HG02943 (cell line): ENCODE data around the gene TOMT.

Experiments
- ATAC-seq: cut with Tn5 transposase; IDR thresholded peaks from one replicate; pipeline ENCODE4 v1.9.1; 2021; ENCODE audit warnings: mild to moderate bottlenecking, low read depth, moderate library complexity; ENCODE audit not compliant: unreplicated experiment

The TOMT gene

GRCh38 chr11:72085621-72086351 is 19.9 kb upstream of the TOMT start:
- ATAC-seq = no peak

GRCh38 chr11:72088076-72088808 is 17.5 kb upstream of the TOMT start:
- ATAC-seq = no peak

- ATAC-seq = no peak
These were observed 14.4 kb upstream of the TOMT start for GRCh38 chr11:72091292-72091691.

GRCh38 chr11:72098741-72099140 is 7.0 kb upstream of the TOMT start:
- no peak for ATAC-seq

GRCh38 chr11:72100009-72100408 is 5.7 kb upstream of the TOMT start:
- ATAC-seq = no peak

- ATAC-seq = no peak
These were observed 5.3 kb upstream of the TOMT start for GRCh38 chr11:72100462-72100861.

- no peak for ATAC-seq
These were observed 3.6 kb upstream of the TOMT start for GRCh38 chr11:72102162-72102561.

- ATAC-seq = no peak
These were observed 3.1 kb upstream of the TOMT start for GRCh38 chr11:72102631-72102945.

GRCh38 chr11:72102946-72103753 is 2.6 kb upstream of the TOMT start, which contains the start of gene LAMTOR1:
Gene LAMTOR1 (minus strand): TSS chr11:72103297. CDS start chr11:72103224, 73 bp downstream.
- peak; percentile 89 for ATAC-seq

- no peak for ATAC-seq
These were observed 2.0 kb upstream of the TOMT start for GRCh38 chr11:72103754-72104167.

GRCh38 chr11:72111300-72112142 is 5.8 kb downstream of the TOMT start:
- peak; percentile 4 for ATAC-seq

GRCh38 chr11:72112143-72112977 is 6.6 kb downstream of the TOMT start, which contains the start of gene ANAPC15:
Gene ANAPC15 (minus strand): TSS chr11:72112695. CDS start chr11:72111276, 1,419 bp downstream.
- ATAC-seq = peak; percentile 81

GRCh38 chr11:72112978-72113808 is 7.5 kb downstream of the TOMT start:
- ATAC-seq = no peak

GRCh38 chr11:72114570-72114969 is 8.8 kb downstream of the TOMT start:
- ATAC-seq = no peak

- no peak for ATAC-seq
These were observed 10.5 kb downstream of the TOMT start for GRCh38 chr11:72116019-72116755.

GRCh38 chr11:72119198-72119597 is 13.5 kb downstream of the TOMT start:
- ATAC-seq = no peak

GRCh38 chr11:72120930-72121329 is 15.2 kb downstream of the TOMT start:
- no peak for ATAC-seq

- ATAC-seq = no peak
These were observed 16.9 kb downstream of the TOMT start for GRCh38 chr11:72122607-72123006.
